A673 (cell line): ENCODE data around the gene COPS6.

Experiments
- EZH2 ChIP-seq: fragments of 200-600 bp; sonication (generic); IDR thresholded peaks from 2 replicates; pipeline ENCODE4 v1.6.1; 2017; ENCODE audit warnings: borderline replicate concordance, low read depth, mild to moderate bottlenecking, mixed read lengths, antibody characterized with exemption, low read length; ENCODE audit not compliant: poor library complexity, severe bottlenecking
- TF ChIP-seq, protein P1 (sequence below): fragments of 300-800, 200-600 bp; sonication (generic); conservative IDR thresholded peaks from 2 replicates; pipeline ENCODE4 v1.5.1; 2017; ENCODE audit warnings: low read depth, mild to moderate bottlenecking, antibody characterized with exemption, low read length, moderate library complexity, mixed read lengths

DNA sequence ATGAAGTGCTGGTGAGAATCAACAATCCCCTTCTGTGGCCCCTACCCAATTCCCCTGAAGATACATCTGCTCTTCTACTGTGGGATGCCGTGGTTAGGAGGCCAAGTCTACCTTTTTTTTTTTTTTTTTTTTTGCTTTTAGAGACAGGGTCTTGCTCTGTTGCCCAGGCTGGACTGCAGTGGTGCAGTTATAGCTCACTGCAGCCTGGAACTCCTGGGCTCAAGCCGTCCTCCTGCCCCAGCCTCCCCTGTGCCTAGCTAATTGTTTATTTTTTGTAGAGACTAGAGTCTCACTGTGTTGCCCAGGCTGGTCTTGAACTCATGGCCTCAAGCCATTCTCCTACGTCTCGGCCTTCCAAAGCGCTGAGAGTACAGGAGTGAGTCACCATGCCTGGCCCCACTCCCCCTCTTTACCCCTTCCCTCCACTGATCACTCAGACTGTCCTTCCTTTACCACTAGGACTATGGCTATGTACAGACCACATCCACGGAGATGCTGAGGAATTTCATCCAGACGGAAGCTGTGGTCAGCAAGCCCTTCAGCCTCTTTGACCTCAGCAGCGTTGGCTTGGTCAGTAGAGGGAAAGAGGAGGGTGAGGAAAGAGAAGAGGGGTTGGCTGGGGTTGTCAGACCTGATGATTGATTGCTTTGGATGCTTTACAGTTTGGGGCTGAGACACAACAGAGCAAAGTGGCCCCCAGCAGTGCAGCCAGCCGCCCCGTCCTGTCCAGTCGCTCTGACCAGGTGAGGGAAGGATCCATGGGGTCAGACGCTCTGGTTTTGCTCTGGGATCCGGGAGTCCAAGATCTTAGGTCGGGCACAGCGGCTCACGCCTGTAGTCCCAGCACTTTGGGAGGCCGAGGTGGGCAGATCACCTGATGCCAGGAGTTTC lies 14.4 kb downstream of the COPS6 start:
- TF ChIP-seq, protein P1, sequence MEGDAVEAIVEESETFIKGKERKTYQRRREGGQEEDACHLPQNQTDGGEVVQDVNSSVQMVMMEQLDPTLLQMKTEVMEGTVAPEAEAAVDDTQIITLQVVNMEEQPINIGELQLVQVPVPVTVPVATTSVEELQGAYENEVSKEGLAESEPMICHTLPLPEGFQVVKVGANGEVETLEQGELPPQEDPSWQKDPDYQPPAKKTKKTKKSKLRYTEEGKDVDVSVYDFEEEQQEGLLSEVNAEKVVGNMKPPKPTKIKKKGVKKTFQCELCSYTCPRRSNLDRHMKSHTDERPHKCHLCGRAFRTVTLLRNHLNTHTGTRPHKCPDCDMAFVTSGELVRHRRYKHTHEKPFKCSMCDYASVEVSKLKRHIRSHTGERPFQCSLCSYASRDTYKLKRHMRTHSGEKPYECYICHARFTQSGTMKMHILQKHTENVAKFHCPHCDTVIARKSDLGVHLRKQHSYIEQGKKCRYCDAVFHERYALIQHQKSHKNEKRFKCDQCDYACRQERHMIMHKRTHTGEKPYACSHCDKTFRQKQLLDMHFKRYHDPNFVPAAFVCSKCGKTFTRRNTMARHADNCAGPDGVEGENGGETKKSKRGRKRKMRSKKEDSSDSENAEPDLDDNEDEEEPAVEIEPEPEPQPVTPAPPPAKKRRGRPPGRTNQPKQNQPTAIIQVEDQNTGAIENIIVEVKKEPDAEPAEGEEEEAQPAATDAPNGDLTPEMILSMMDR: no peak
- no peak for TF ChIP-seq EZH2
